Endodermal cell (in vitro differentiated cells): ENCODE measurements around the gene GPRIN2. TPM values are rescaled to one million over a fixed set of nuclear protein-coding genes. Genes with fewer than 3 reads are reported as not detected.

Experiments
- DNase-seq: peaks from one replicate; pipeline ENCODE4 v3.0.0-alpha.2; 2017
- H3K27ac ChIP-seq: 2 replicates; pipeline ENCODE4 v1.5.1; 2013; ENCODE audit warnings: mild to moderate bottlenecking, low read depth, low read length, moderate library complexity
- H3K27me3 ChIP-seq: 2 replicates; pipeline ENCODE4 v1.6.1; 2013; ENCODE audit warnings: mild to moderate bottlenecking, low read length, moderate library complexity; ENCODE audit not compliant: insufficient read depth, control insufficient read depth, poor library complexity, severe bottlenecking
- H3K36me3 ChIP-seq: 2 replicates; pipeline ENCODE4 v1.7.0; 2013; ENCODE audit warnings: mild to moderate bottlenecking, low read length, moderate library complexity; ENCODE audit not compliant: control insufficient read depth, insufficient read depth
- H3K4me1 ChIP-seq: one replicate; pipeline ENCODE4 v1.7.0; 2013; ENCODE audit warnings: low read length; ENCODE audit not compliant: control insufficient read depth, insufficient read depth
- H3K4me3 ChIP-seq: 2 replicates; pipeline ENCODE4 v1.5.1; 2013; ENCODE audit warnings: mild to moderate bottlenecking, low read length, moderate library complexity
- H3K9ac ChIP-seq: 2 replicates; pipeline ENCODE4 v1.6.1; 2013; ENCODE audit warnings: mild to moderate bottlenecking, low read length, moderate library complexity; ENCODE audit not compliant: poor library complexity, severe bottlenecking; ENCODE audit errors: extremely low read depth
- H3K9me3 ChIP-seq: 2 replicates; pipeline ENCODE4 v1.6.1; 2013; ENCODE audit warnings: mild to moderate bottlenecking, low read length, moderate library complexity; ENCODE audit not compliant: control insufficient read depth
- H3K27ac Mint-ChIP-seq: 2 replicates; pipeline ENCODE4 v1.8.0; 2020; ENCODE audit warnings: mixed read lengths
- H3K27me3 Mint-ChIP-seq: 2 replicates; pipeline ENCODE4 v1.8.0; 2021; ENCODE audit warnings: mild to moderate bottlenecking, mixed read lengths; ENCODE audit not compliant: insufficient read depth
- H3K36me3 Mint-ChIP-seq: 2 replicates; pipeline ENCODE4 v1.8.0; 2020; ENCODE audit warnings: low read depth, mixed read lengths
- H3K4me1 Mint-ChIP-seq: 2 replicates; pipeline ENCODE4 v1.8.0; 2020; ENCODE audit warnings: mixed read lengths
- H3K4me3 Mint-ChIP-seq: 2 replicates; pipeline ENCODE4 v1.8.0; 2020; ENCODE audit warnings: mild to moderate bottlenecking, moderate library complexity, mixed read lengths
- H3K9me3 Mint-ChIP-seq: 2 replicates; pipeline ENCODE4 v1.8.0; 2020; ENCODE audit warnings: mild to moderate bottlenecking, mixed read lengths
- CTCF ChIP-seq: fragments of 200-600 bp; sonication (generic); conservative IDR thresholded peaks from 2 replicates; pipeline ENCODE4 v1.5.0; 2021; ENCODE audit warnings: antibody characterized with exemption, mild to moderate bottlenecking
- WGBS, 2 experiments: methylation state at CpG; one replicate each; pipeline versions ENCODE4 v1.1.5 to v1.1.7; 2013; ENCODE audit warnings: missing lambda C conversion rate in 2 of 2, mixed read lengths in 1 of 2; ENCODE audit not compliant: insufficient coverage in 1 of 2, insufficient read length in 1 of 2; 5-methylcytosine and 5-hydroxymethylcytosine counted together
- total RNA-seq, 2 donors: library from RNA; stranded (reverse); fragmentation: NEBNext Ultra II Directional in 1 of 2; extraction: Animal tissue kit (Norgen Biotek cat#: 25700) in 1 of 2; gene quantifications; 2 replicates in 1 of 2; 3 replicates in 1 of 2; pipeline ENCODE4 v1.2.1, GENCODE V29; 2021

Gene GPRIN2
- total RNA-seq, 2 donors from 2014 or later, result 16.1 to 25.2 TPM

- H3K27ac ChIP-seq, result no peak overlapping the region
- Mint-ChIP-seq H3K9me3 (no peaks in the 10 kb centered on the region), H3K27ac (no peak overlapping the region), H3K36me3 (no peaks in the 10 kb centered on the region), H3K4me1 (no peaks in the 10 kb centered on the region), H3K27me3 (no peaks in the 10 kb centered on the region), H3K4me3 (no peak overlapping the region)
- no peak overlapping the region for H3K4me3 ChIP-seq
- no peaks in the 10 kb centered on the region for H3K4me1 ChIP-seq
- no peaks in the 10 kb centered on the region for H3K36me3 ChIP-seq
- no peaks in the 10 kb centered on the region for H3K9me3 ChIP-seq
- H3K9ac ChIP-seq, result no peak overlapping the region
- DNase-seq, result peak; percentile 42
- WGBS, 2 experiments, result 90 to 91% methylated on average over 10 of the region's 10 CpGs
- H3K27me3 ChIP-seq, result no peaks in the 10 kb centered on the region
- no peak for TF ChIP-seq CTCF
Measured at GRCh38 chr10:46522295-46523118, 34.0 kb downstream of the GPRIN2 start.

DNA sequence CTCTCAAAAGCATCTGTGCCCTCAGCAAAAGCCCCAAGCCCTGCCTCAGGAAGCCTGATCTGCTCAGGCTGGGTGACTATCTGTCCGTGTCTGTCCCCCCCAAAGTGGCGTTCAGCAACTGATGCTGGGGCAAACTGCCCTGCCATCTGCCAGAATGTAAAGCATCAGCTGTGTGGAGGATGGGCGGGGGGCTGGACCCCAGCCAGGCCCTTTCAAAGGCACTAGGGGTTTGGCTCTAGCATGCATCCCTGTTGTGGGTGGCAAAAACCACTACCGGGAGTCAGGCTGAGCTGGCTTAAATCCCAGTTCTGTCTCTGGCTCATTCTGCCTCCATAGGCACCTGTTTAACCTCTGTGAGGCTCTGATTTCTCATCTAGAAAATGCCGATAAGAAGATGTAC lies 35.5 kb downstream of the GPRIN2 start:
- Mint-ChIP-seq H3K27me3 (no peaks in the 10 kb centered on the region), H3K9me3 (no peaks in the 10 kb centered on the region), H3K27ac (no peak overlapping the region), H3K4me3 (no peak overlapping the region), H3K4me1 (no peaks in the 10 kb centered on the region), H3K36me3 (no peaks in the 10 kb centered on the region)
- Histone ChIP-seq H3K9ac (no peak overlapping the region), H3K4me1 (no peaks in the 10 kb centered on the region), H3K27ac (no peak overlapping the region), H3K27me3 (no peaks in the 10 kb centered on the region), H3K36me3 (no peaks in the 10 kb centered on the region), H3K9me3 (no peaks in the 10 kb centered on the region), H3K4me3 (no peak overlapping the region)
- 93 to 94% methylated on average over 5 of the region's 5 CpGs for WGBS, 2 experiments
- no peak for TF ChIP-seq CTCF
- peak; percentile 34 for DNase-seq

- no peak for TF ChIP-seq CTCF
- Histone ChIP-seq H3K4me1 (no peaks in the 10 kb centered on the region), H3K4me3 (no peak overlapping the region), H3K9ac (no peak overlapping the region), H3K9me3 (no peaks in the 10 kb centered on the region), H3K27me3 (no peaks in the 10 kb centered on the region), H3K36me3 (no peaks in the 10 kb centered on the region), H3K27ac (no peak overlapping the region)
- Mint-ChIP-seq H3K9me3 (no peaks in the 10 kb centered on the region), H3K4me3 (no peak overlapping the region), H3K27me3 (no peaks in the 10 kb centered on the region), H3K36me3 (no peaks in the 10 kb centered on the region), H3K4me1 (no peaks in the 10 kb centered on the region), H3K27ac (no peak overlapping the region)
- DNase-seq, result no peak
- 91 to 93% methylated on average over 5 of the region's 5 CpGs for WGBS, 2 experiments
Measured at GRCh38 chr10:46520381-46520780, 36.1 kb downstream of the GPRIN2 start.
